NCI-H446 treated with DMSO at 0.1 percent for 48 hours (cell line): ENCODE measurements around the gene CD63.

Source experiments
- DNase-seq: peaks from one replicate; lab custom pipeline; 2025; lab: John Stamatoyannopoulos, UW

Gene CD63

GRCh38 chr12:55739025-55739378 is 10.2 kb upstream of the CD63 start:
- no peak for DNase-seq

DNA sequence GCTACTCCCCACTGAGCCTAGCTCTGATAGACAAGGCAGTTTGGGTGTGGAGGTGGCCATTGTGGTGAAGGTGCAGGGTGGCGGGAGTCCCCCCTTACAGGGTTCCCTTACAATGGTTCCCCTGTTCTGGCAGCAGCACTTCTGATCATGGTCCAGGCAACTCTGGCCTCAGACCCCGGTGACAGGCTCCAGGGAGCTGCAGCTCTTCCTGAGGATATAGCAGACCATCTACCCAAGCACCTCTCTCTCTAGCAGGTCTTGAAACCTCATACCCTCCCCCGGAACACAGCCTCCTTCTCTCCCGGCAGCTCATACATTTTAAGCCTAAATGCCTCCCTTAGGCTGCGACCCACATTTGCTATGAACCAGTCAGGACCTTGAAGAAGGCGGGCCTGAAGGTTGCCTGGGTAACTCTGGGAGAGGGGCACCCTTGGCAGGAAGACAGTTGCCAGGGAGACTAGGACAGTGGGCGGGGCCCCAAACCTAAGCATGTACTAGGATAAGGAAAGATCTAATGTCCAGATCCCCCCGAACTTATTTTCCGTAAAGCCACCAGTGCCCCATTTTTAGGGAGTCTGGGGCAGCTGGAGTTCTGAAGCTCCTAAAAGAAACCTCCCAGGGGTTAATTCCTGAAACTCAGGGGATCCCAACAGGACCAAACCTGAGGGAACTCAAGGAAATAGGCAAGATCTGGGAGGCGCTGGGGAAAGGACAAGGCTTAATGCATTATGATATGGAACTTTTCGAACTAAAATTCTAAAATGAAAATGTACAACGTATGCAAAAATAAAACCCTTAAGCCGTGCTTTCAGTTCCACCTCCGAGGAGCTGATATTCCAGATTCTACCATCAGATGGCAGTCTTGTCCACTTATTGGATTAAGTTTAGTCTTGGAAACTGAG is 9.6 kb upstream of the CD63 start:
- DNase-seq, result peak; percentile 85

GRCh38 chr12:55737581-55738122 is 8.8 kb upstream of the CD63 start:
- no peak for DNase-seq

DNA sequence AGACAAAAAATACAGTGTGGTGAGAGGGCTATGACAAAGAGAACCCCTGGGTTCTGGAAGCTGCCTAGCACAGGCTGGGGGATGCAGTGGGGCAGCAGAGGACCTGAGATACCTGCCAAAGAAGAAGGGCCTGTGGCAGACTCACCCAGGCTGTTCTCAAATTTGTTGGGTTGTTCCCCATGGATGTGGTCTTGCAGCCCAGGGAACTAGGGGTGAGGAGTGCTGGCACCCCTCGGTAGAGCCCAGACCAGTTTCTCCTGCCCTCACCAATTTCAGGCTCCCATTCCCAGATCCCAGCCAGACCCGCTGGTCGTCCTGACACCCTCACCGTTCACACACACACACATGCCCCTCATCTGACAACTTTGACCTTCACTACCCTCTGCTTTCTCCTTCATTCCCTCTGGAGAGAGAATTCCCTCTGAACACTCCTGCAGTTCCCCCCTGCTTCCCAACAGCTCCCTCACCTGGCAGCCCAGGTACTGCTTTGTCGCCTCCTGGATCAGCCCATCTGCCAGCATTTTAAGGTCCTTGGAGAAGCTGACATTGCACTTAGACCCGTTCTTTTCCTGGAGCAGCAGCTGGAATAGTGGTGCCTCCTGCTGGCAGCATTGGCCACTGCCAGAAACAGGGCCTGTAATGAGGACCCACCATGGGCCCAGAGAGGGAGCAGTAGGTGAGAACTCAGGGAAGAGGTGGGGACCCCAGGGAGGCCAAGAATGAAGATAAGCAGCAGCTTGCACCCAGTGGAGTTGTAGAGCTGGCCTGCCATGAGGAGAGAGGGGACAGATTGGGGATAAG is 8.2 kb upstream of the CD63 start:
- peak; percentile 27 for DNase-seq

DNA sequence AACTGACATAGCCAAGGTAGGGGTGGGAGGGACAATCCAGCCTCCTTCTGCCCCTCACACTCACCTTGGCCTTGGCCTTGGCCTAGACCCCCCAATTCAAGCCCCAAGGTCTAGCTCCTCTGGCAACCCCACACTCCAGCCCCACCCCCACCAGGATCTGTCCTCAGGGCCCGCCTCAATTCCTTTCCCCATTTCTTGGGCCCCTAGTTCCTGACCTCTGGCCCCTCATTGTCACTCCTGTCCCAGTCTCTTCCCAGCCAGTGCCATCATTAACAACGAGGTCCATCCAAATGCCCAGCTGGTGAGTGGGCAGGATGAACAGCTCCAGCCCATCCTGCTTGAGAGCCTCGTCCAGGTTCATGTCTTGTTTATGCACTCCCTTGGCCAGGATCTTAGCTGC is 7.3 kb upstream of the CD63 start:
- DNase-seq, result no peak

- no peak for DNase-seq
Measured at GRCh38 chr12:55734595-55734994, 5.8 kb upstream of the CD63 start.

- no peak for DNase-seq
Measured at GRCh38 chr12:55733858-55734257, 5.0 kb upstream of the CD63 start.

DNA sequence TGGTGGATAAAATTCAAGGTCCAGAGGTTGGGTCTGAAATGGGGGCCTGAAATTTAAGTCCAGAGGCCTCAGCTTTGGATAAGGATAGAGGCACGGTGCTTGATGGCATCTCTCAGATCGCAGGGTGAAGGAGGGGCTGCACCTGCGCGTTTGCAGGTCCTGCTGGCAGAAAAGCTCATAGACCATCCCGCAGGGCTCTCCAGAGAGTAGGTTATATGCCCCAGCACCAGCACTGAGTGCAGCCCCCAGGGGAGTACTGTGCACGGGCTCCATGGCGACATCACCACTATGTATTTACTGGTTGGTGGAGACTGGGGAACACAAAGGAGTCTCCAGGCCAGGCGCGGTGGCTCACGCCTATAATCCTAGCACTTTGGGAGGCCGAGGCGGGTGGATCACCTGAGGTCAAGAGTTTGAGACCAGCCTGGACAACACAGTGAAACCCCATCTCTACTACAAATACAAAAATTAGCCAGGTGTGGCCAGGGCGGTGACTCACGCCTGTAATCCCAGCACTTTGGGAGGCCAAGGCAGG is 4.3 kb upstream of the CD63 start:
- no peak for DNase-seq

- no peak for DNase-seq
Measured at GRCh38 chr12:55732288-55732687, 3.5 kb upstream of the CD63 start.

- no peak for DNase-seq
Measured at GRCh38 chr12:55729819-55730818, 1.3 kb upstream of the CD63 start.

DNA sequence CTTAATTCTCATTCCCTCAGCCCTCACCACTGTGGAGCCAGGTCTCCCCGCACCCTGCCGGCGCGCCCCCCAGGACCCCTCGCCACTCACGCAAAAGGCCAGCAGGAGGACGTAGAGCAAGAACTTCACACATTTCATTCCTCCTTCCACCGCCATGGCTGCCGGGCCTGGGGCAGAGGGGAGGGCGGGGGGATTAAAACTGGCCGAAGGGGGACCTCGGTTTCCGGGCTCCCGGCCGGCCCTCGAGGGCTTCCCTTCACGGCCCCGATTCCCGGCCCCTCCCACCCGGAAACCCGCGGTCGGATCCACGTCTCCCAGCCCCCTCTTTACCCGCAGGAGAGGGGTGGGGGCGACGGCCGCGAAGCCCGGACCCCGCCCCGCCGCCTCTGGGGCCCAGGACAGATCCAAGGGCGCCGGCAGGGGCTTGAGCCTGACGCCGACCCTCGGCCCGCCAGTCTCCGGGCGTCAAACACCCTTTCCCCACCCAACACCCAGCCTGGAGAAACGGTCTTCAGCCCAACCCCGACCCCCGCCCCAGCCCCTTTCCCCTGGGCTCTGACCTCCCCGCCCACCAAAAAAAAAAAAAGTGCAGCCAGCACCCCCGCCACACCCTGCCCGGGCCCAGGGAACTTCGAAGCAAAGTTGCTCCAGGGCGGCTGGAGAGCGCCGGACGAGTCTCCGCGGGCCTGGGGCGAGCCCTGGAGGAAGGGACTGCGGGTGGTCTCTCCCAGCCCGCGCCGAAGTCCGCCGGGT is 447 bp downstream of the CD63 start:
- DNase-seq, result no peak

DNA sequence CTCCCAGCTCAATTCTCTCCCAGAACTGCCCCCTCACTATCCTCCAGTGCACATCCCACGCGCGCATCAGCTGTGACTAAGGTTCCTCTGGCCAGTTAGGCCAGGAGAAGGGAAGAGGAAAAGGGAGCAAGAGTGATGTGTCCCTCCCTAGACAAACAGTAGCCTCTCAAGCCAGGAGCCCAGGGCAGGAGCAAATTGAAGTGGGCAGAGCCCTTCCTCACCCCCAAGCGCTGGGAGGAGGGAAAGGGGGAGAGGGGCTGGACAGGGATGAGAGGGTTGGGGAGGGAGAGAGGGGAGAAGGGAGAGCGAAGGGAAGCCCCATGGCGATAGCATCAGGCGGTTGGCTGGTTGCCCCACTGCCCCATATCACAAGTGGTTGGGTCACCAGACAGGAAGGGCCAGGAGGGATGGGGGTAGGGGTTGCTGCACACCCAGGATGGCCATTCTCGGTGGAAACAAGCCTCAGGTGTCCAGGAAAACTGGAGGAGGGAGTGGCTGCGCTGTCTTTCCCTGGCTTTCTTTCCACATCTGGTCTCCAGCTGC is 1.1 kb downstream of the CD63 start:
- no peak for DNase-seq

- DNase-seq, result no peak
Measured at GRCh38 chr12:55726971-55727370, 1.8 kb downstream of the CD63 start.

- DNase-seq, result no peak
Measured at GRCh38 chr12:55725556-55725955, 3.3 kb downstream of the CD63 start.

DNA sequence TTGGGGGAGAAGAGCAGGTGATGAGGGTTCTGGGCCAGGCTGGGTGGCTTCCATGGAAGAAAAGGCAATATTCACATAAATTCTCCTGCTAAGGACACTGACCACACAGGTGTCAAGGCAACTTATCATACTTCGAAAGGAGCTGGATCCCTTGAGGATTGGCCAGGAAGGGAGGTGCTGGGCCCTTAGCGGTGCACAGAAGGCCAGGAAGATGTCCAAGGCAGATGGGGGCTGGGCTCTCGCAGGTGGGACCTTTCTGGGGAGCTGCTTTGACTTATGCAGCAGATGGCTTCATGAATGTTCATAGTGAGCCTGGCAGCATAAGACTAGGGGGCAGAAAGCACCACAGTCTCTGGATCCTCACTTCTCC is 3.9 kb downstream of the CD63 start:
- no peak for DNase-seq

- peak; percentile 16 for DNase-seq
Measured at GRCh38 chr12:55724226-55724939, 4.4 kb downstream of the CD63 start.

- no peak for DNase-seq
Measured at GRCh38 chr12:55723516-55724225, 5.1 kb downstream of the CD63 start.

- DNase-seq, result no peak
Measured at GRCh38 chr12:55722948-55723347, 5.9 kb downstream of the CD63 start.

GRCh38 chr12:55721601-55722213 is 7.1 kb downstream of the CD63 start:
- DNase-seq, result no peak
